ENCODE results near the gene CNTRL.

The CNTRL gene

DNA sequence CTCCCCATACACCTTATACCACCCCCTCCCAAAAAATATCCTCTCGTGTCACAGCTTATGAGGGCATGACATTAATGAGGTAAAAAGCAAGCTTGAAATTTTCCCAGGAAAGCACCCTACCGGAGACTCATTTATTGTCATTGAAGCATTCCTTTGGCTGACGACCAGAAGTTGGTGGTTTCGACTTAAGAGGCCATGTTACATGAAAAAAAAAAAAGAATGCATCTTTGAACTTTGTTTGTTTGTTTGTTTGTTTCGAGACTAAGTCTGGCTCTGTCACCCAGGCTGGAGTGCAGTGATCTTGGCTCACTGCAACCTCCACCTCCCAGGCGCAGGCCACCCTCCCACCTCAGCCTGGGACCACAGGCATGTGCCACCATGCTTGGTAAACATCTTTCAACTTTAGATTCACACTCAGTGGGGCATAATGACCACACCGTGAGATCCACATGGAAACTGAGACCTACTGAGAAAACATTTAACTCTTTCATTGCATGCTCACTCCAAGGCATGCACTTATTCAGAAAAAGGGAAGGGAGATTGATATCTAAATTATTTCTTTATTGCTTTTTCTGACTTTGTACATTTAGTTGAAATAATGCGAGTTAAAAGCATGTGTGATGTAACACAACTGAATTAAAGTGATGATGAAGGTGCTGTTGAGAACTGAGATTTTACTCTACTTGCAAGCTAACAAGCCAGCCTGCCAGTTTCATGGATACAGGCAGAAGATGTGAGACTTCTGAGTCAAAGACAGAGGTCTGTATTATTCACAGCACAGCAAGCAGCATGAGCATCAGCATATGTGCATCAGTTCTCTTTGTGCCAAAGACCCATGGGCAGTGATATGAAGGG lies 132.0 kb downstream of the CNTRL start:
- no peak for DNase-seq

DNA sequence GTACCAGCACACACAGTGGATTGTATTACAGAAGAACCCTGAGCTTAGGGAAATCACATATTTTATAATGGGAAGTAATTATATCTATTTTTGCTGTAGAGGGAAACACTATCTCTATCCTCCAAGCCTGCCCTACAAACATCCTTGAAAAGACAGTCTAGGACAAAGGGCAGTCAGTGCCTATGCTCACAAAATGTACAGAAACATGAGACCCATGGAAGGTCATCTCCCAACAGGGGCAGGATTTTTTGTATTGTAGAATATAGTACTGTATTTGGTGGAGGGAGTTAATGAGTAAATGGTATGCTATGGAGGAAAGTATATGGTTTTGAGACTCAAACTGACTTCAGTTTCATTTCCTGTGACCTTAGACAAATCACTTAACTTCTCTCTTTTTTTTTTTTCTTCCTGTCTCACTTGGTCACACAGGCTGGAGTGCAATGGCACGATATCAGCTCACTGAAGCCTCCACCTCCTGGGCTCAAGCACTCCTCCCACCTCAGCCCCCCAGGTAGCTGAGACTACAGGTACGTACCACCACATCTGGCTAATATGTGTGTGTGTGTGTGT lies 132.7 kb downstream of the CNTRL start:
- DNase-seq: no peak

DNA sequence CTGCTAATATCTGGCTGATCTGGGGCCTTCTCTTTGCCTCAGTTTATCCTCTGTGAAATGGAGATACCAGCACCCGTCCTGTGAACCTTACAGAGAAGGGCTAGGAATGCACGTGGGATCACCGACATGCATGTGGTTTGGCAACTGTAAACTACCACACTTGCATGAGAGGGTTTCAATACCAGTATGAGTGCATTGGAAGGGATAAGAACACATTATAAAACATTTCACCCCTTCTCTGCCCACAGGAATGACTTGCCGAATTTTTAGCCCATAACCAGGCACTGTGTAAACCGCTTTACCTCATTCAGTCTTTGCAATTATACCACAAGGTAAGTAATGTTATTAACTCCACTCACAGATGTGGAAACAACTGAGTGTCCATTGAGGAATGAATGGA lies 135.8 kb downstream of the CNTRL start:
- DNase-seq: no peak

DNA sequence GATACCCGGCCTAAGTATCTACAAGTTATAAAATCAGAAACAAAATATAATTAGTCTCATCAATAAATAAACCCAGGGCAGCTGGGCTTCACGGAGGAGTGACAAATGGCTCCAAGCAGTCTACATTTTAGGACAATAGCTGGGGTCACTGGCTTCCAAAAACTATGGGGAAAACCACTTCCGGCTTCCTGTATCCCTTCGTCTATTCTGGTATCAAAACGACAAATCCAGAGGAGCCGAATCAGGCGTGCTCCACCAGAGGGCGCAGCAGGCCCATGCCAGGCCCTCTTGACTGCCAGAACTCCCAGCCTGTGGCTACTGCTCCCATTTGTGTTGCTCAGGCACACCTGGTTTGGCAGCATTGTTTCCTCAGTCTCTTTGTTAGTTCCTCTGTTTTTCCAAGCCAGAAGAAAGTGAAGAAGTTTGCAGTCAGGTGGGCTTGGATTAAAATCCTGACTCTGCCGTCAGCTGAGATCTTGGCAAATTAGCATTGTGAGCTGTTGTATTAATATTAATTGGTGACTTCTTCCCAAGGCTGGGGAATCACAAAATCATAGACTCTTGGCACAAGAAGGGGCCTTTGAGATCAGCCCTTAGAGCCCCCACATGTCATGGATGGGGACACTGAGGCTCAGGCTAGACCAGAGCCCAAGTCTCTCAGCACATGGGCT lies 138.5 kb downstream of the CNTRL start:
- peak; percentile 20 for DNase-seq

DNA sequence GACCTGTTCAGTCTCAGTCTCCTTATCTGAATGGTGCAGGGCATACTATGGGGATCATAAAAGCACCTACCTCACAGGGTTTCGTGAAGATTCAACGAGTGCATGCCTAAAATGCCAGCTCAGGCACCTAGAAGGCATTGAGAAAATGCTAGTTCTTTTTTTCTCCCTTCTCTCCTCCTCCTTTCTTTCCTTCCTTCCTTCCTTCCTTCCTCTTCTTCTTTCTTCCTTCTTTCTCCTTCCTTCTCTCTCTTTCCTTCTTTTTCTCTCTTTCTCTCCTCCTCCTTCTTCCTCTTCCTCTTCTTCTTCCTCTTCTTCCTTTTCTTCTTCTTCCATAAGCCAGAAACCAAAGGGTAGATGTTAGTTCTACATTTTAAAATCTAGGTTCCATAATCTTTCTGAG lies 139.2 kb downstream of the CNTRL start:
- DNase-seq: no peak

DNA sequence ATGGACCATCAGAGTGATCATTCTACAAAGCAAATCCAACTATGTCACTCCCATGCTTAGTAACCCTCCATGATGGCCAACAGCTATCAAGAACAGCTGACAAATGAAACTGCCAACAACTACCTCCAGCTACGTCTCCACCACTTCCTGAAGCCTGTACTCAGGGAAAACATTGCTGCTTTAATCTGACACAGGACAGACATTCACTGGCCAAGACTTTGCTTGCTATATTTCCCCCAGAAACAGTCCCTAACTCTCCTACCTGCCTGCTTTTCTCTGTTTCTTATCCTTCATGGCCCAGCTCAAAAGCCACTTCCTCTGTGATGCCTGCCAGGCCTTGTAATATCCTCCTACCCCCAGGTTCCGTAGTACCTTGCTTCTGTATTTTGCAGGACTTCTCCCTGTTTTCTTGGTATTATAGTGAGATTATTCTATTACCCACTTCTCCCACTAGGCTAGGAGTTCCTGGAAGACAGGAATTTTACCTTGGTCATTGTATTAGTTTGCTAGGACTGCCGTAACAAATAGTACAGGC lies 141.6 kb downstream of the CNTRL start:
- no peak for DNase-seq

DNA sequence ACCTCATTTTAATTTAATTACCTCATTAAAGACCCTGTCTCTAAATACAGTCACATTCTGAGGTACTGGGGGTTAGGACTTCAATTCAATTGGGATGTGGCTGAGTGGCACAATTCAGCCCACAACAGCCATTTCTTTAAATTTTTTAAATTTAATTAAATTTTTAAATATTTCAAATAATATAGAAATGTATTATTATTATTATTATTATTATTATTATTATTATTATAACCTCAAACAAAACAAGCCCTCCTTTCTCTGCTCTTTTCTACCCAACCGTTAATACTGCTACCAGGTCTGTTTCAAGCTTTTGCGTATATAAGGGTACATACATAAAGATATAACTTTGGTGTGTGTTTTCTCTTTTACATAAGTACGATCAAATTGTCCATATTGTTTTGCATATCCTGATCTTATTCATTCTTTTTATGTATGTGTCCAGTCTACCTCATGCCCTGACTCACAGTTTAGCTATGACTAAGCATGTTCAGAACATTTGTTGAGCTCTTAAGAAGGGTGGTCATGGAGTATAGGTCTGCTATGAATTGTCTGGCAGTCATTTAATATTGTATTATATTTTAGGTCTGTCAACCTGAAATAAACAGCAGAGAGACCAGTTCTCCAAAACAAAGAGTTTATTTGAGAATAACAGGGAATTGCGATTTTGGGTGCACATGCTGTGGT lies 143.0 kb downstream of the CNTRL start:
- DNase-seq: no peak

DNA sequence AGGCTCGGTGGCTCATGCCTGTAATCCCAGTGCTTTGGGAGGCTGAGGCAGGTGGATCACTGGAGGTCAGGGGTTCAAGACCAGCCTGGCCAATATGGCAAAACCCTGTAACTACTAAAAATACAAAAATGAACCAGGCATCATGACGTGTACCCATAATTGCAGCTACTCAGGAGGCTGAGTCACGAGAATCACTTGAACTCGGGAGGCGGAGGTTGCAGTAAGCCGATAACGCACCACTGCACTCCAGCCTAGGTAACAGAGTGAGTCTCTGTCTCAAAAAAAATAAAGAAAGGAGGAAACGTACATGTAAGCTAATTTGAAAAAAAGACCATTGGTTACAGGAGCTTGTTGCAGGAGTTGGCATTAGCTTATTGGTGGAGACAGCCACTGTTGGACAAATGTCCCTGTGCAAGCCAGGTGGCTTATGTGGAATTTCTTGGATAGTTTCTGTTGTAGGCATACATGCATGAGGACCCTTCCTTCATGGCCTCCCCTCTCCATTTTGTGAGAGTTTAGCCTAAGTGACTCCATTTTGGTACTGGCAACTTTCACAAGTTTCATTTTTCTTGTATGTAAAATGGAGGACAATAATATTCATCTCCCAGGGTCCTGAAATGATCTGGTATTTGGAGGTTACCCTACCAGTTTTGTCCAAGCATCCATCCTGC lies 143.7 kb downstream of the CNTRL start:
- no peak for DNase-seq

DNA sequence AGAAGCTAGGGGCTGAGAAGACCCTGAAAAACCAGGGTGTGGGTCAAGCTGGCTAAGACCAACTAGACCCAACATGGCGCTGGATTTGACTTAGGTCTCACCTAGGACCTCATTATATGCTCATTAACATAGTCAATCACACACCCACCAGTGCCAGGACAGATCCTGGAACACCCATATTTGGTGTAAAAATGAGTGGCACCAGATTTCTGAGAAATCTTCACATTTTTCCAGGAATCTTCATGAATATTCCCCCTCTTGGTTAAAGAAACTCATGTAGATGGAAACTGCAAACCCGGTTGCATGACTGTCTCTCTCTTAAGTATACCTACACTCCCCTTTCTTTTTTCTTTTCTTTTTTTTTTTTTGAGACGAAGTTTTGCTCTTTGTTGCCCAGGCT lies 144.8 kb downstream of the CNTRL start:
- DNase-seq: no peak

DNA sequence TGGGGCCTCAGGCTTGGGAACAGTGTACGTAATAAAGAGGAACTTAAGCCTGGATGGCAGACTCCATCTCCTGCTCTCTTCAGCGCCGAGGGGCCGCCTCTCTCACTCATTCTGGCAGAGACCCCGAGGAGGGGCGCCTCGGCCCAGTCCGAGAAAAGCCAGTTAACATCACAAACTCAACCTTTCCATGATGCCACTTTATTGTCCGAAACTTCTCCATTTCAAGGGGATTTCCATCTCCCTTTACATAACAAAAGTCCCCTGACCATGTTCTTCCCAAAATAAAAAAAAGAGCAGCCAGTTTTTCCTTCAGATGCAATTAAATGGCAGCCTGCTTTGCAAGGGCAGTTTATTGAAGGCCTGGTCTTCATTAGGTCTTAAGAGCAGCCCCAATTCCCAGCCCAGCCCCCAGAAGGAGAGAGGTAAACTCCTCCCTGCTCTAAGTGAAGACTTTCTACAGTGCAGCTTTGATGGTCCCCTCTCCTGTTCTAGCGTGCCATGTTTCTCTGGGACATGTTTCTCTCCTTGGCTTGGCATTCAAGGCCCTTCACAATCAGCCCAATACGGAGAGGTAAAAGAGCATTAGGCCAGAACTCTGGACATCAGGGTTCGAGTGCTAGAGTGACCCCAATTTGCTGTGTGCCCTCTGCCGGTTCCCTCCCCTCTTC lies 146.4 kb downstream of the CNTRL start:
- DNase-seq: no peak

DNA sequence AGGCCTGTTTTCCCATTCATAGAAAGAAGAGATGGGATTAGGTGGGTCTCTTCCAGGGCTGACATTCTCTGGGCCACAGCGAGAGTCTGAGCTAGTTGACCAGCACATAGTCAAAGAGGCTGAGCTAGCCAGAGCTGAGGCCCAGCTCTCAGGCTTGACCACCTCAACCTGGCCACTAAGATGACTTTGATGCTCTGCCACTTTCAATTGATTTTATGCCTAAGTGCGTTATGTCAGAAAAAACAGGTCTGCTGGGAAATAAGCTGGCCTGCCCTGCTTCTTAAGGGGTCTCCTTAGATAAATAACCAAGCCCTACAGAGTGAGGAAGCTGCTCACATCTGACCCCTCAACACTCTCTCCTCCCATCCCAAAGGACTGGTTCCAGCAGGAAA lies 146.9 kb downstream of the CNTRL start:
- DNase-seq: no peak

DNA sequence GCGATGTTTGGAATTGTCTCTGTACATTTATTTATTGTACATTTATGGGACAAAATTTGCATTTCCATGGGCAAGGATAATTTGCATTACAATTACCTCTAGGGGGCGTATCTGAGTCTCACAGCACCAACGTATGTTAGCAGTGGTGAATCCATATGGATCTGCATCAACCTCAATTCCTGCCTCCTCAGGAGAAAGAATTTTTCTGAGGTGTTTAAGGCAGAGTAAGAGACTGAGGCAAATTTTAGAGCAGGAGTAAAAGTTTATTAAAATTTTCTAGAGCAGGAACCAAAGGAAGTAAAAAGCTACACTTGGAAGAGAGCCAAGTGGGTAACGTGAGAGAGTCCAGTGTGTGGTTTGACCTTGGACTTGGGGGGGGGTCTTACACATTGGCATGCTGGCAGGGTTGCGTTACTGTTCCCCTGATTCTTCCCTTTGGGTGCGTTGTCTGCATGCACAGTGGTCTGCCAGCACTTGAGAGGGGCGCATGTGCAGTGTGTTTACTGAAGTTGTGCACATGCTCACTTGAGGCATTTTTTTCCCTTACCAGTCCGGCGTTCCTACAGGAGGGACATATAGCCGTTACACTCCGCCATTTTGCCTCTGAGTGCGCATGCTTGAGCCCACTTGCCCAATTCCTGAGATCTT lies 147.9 kb downstream of the CNTRL start:
- DNase-seq: no peak

DNA sequence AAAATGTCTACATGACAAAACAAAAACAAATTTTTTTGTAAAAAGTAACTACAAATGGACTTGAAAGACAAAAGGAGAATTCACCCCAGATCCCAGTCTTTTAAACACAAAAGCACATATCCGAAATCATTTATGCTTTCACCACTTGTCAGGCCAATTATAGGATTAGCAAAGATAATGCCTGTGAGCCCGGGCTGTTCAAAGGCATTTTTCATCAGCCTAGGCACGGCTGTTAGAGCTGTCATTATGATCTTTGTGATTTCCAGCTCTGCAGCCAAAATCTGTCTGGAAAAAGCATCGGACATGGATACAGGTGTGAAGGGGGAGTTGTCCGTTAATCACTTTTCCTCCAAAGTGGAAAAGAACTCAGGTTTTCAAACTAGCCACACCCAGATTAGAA lies 150.5 kb downstream of the CNTRL start:
- no peak for DNase-seq

DNA sequence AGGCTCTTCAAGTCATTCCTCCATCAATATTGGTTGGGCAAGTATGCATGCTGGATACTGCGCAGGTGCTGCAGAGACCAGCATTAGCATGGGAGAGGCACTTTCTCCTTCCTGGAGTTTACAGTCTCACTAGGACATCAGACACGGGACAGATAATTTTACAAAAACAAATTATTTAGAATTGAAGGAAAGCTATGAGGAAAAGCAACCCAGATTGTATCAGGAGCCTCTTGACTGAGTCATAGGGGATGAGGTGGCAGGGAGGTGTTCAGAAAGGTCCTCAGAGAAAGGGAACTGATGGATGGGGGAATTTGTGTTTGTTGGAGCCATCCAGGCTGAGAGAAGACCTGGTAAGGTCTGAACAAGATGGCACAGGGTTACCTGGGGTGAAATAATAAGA lies 151.4 kb downstream of the CNTRL start:
- no peak for DNase-seq

All from activated gamma-delta T cell (primary cell).